ENCODE data around the gene SETD2.

SETD2 gene

GRCh38 chr3:46982546-46982945, 181.4 kb downstream of the SETD2 start:
- TF ChIP-seq POLR2A (IDR thresholded peaks at IDR 0.05; ENCODE audit: low read length) = no peak
- no peak for DNase-seq

- no peak for DNase-seq
Measured at GRCh38 chr3:46981932-46982471, 181.9 kb downstream of the SETD2 start.

GRCh38 chr3:46979958-46980497, 183.9 kb downstream of the SETD2 start:
- peak; percentile 41 to 47 for DNase-seq
- TF ChIP-seq GATA1 (IDR thresholded peaks at IDR 0.05; ENCODE audit: low read depth, low read length) (no peak), POLR2A (IDR thresholded peaks at IDR 0.05; ENCODE audit: low read length) (no peak)

More at GRCh38 chr3:46981932-46982471, 181.9 kb downstream of the SETD2 start:
- TF ChIP-seq POLR2A (IDR thresholded peaks at IDR 0.05; ENCODE audit: low read length) = no peak
- TF ChIP-seq GATA1 (IDR thresholded peaks at IDR 0.05; ENCODE audit: low read depth, low read length) = no peak

- TF ChIP-seq GATA1 (IDR thresholded peaks at IDR 0.05; ENCODE audit: low read depth, low read length) (no peak), POLR2A (IDR thresholded peaks at IDR 0.05; ENCODE audit: low read length) (peak; percentile 87)
- peak; percentile 96 to 98 for DNase-seq
Measured at GRCh38 chr3:46978985-46979944, 184.6 kb downstream of the SETD2 start, which contains the start of gene NBEAL2. Gene NBEAL2 (plus strand): TSS chr3:46979666. CDS start chr3:46979862, 196 bp downstream.

GRCh38 chr3:46978381-46978780, 185.5 kb downstream of the SETD2 start:
- DNase-seq = no peak
- no peak for TF ChIP-seq GATA1 (IDR thresholded peaks at IDR 0.05; ENCODE audit: low read depth, low read length)
- TF ChIP-seq POLR2A (IDR thresholded peaks at IDR 0.05; ENCODE audit: low read length) = no peak

- no peak for DNase-seq
- TF ChIP-seq POLR2A (IDR thresholded peaks at IDR 0.05; ENCODE audit: low read length) (no peak), GATA1 (IDR thresholded peaks at IDR 0.05; ENCODE audit: low read depth, low read length) (no peak)
Measured at GRCh38 chr3:46977811-46978195, 186.1 kb downstream of the SETD2 start.

GRCh38 chr3:46976326-46977190, 187.4 kb downstream of the SETD2 start, which contains the start of gene CCDC12:
Gene CCDC12 (minus strand): TSS chr3:46976745. CDS start chr3:46976732, 13 bp downstream.
- TF ChIP-seq GATA1 (IDR thresholded peaks at IDR 0.05; ENCODE audit: low read depth, low read length) = no peak
- peak; percentile 90 for TF ChIP-seq POLR2A (IDR thresholded peaks at IDR 0.05; ENCODE audit: low read length)
- peak; percentile 98 to 99 for DNase-seq

GRCh38 chr3:46974421-46975171, 189.3 kb downstream of the SETD2 start:
- DNase-seq = no peak
- no peak for TF ChIP-seq POLR2A (IDR thresholded peaks at IDR 0.05; ENCODE audit: low read length)

GRCh38 chr3:46972396-46972795, 191.5 kb downstream of the SETD2 start:
- no peak for TF ChIP-seq GATA1 (IDR thresholded peaks at IDR 0.05; ENCODE audit: low read depth, low read length)
- no peak for TF ChIP-seq POLR2A (IDR thresholded peaks at IDR 0.05; ENCODE audit: low read length)
- DNase-seq = no peak

- peak; percentile 36 to 49 for DNase-seq
- TF ChIP-seq GATA1 (IDR thresholded peaks at IDR 0.05; ENCODE audit: low read depth, low read length) (no peak), POLR2A (IDR thresholded peaks at IDR 0.05; ENCODE audit: low read length) (no peak)
Measured at GRCh38 chr3:46971742-46972141, 192.2 kb downstream of the SETD2 start.

- no peak for DNase-seq
- TF ChIP-seq POLR2A (IDR thresholded peaks at IDR 0.05; ENCODE audit: low read length) = no peak
- no peak for TF ChIP-seq GATA1 (IDR thresholded peaks at IDR 0.05; ENCODE audit: low read depth, low read length)
Measured at GRCh38 chr3:46971151-46971550, 192.8 kb downstream of the SETD2 start.

- no peak for TF ChIP-seq POLR2A (IDR thresholded peaks at IDR 0.05; ENCODE audit: low read length)
- TF ChIP-seq GATA1 (IDR thresholded peaks at IDR 0.05; ENCODE audit: low read depth, low read length) = no peak
- DNase-seq = peak in 1 of 2 experiments; percentile 51
Measured at GRCh38 chr3:46970391-46971091, 193.4 kb downstream of the SETD2 start.
